BLaER1 (cell line): ENCODE data around the gene MDN1.

ENCODE experiments used
- H3K27ac ChIP-seq: shearing (Covaris generic); formaldehyde crosslinking; 2 replicates; pipeline ENCODE4 v1.8.1; 2022
- H3K27me3 ChIP-seq: shearing (Covaris generic); formaldehyde crosslinking; 2 replicates; pipeline ENCODE4 v1.8.1; 2022
- H3K36me3 ChIP-seq: shearing (Covaris generic); formaldehyde crosslinking; 2 replicates; pipeline ENCODE4 v1.8.1; 2022
- H3K4me1 ChIP-seq: shearing (Covaris generic); formaldehyde crosslinking; 2 replicates; pipeline ENCODE4 v1.8.1; 2022
- H3K4me2 ChIP-seq: shearing (Covaris generic); formaldehyde crosslinking; 2 replicates; pipeline ENCODE4 v1.8.1; 2022
- H3K4me3 ChIP-seq: shearing (Covaris generic); formaldehyde crosslinking; 2 replicates; pipeline ENCODE4 v1.8.1; 2022
- H3K9ac ChIP-seq: shearing (Covaris generic); formaldehyde crosslinking; 2 replicates; pipeline ENCODE4 v1.8.1; 2022
- H3K9me3 ChIP-seq: shearing (Covaris generic); formaldehyde crosslinking; 2 replicates; pipeline ENCODE4 v1.8.1; 2022
- H4K20me1 ChIP-seq: shearing (Covaris generic); formaldehyde crosslinking; 2 replicates; pipeline ENCODE4 v1.8.1; 2022
- Cebpa-rat ChIP-seq: shearing (Covaris generic); IDR thresholded peaks from 2 replicates; pipeline ENCODE4 v1.8.1; 2022

MDN1 gene

GRCh38 chr6:89667872-89668556 lies 151.6 kb downstream of the MDN1 start:
- H3K9me3 ChIP-seq: no peaks in the 10 kb centered on the region
- no peak overlapping the region for H3K9ac ChIP-seq

GRCh38 chr6:89662659-89663223 lies 156.9 kb downstream of the MDN1 start:
- no peak overlapping the region for H3K4me2 ChIP-seq
- H3K4me1 ChIP-seq: no peaks in the 10 kb centered on the region
- H3K27me3 ChIP-seq: no peaks in the 10 kb centered on the region
- H3K27ac ChIP-seq: no peak overlapping the region
- no peak overlapping the region for H3K4me3 ChIP-seq
- no peak for TF ChIP-seq Cebpa-rat
- H3K36me3 ChIP-seq: peaks cover 72% of the 10 kb centered on the region
- H3K9me3 ChIP-seq: no peaks in the 10 kb centered on the region
- no peak overlapping the region for H3K9ac ChIP-seq
- no peaks in the 10 kb centered on the region for H4K20me1 ChIP-seq

More at GRCh38 chr6:89667872-89668556, 151.6 kb downstream of the MDN1 start:
- no peaks in the 10 kb centered on the region for H3K27me3 ChIP-seq
- no peak overlapping the region for H3K4me2 ChIP-seq
- H3K36me3 ChIP-seq: peaks cover 63% of the 10 kb centered on the region
- no peaks in the 10 kb centered on the region for H3K4me1 ChIP-seq
- no peak overlapping the region for H3K4me3 ChIP-seq
- H3K27ac ChIP-seq: no peak overlapping the region
- no peaks in the 10 kb centered on the region for H4K20me1 ChIP-seq
- no peak for TF ChIP-seq Cebpa-rat

- no peaks in the 10 kb centered on the region for H3K4me1 ChIP-seq
- H3K4me3 ChIP-seq: no peak overlapping the region
- no peaks in the 10 kb centered on the region for H3K27me3 ChIP-seq
- H3K27ac ChIP-seq: no peak overlapping the region
- no peak overlapping the region for H3K4me2 ChIP-seq
- no peaks in the 10 kb centered on the region for H4K20me1 ChIP-seq
- no peaks in the 10 kb centered on the region for H3K9me3 ChIP-seq
- H3K36me3 ChIP-seq: peaks cover 81% of the 10 kb centered on the region
- TF ChIP-seq Cebpa-rat: no peak
- H3K9ac ChIP-seq: no peak overlapping the region
These were observed 158.0 kb downstream of the MDN1 start for GRCh38 chr6:89661559-89661958.

GRCh38 chr6:89660981-89661380 lies 158.6 kb downstream of the MDN1 start:
- H3K36me3 ChIP-seq: peaks cover 81% of the 10 kb centered on the region
- no peaks in the 10 kb centered on the region for H4K20me1 ChIP-seq
- no peaks in the 10 kb centered on the region for H3K27me3 ChIP-seq
- no peak for TF ChIP-seq Cebpa-rat
- no peak overlapping the region for H3K4me3 ChIP-seq
- no peak overlapping the region for H3K27ac ChIP-seq
- H3K4me2 ChIP-seq: no peak overlapping the region
- no peaks in the 10 kb centered on the region for H3K9me3 ChIP-seq
- H3K9ac ChIP-seq: no peak overlapping the region
- no peaks in the 10 kb centered on the region for H3K4me1 ChIP-seq

GRCh38 chr6:89657445-89658158 lies 162.0 kb downstream of the MDN1 start:
- Histone ChIP-seq H4K20me1 (no peaks in the 10 kb centered on the region), H3K27ac (no peak overlapping the region), H3K27me3 (no peaks in the 10 kb centered on the region), H3K4me3 (no peak overlapping the region), H3K4me2 (no peak overlapping the region), H3K9me3 (no peaks in the 10 kb centered on the region), H3K4me1 (no peaks in the 10 kb centered on the region), H3K9ac (no peak overlapping the region), H3K36me3 (peaks cover 82% of the 10 kb centered on the region)
- TF ChIP-seq Cebpa-rat: no peak

- Histone ChIP-seq H3K4me1 (no peaks in the 10 kb centered on the region), H3K27me3 (no peaks in the 10 kb centered on the region), H3K9me3 (no peaks in the 10 kb centered on the region), H3K4me2 (no peak overlapping the region), H3K4me3 (no peak overlapping the region), H3K27ac (no peak overlapping the region), H3K36me3 (peaks cover 83% of the 10 kb centered on the region), H3K9ac (no peak overlapping the region), H4K20me1 (no peaks in the 10 kb centered on the region)
- no peak for TF ChIP-seq Cebpa-rat
These were observed 164.5 kb downstream of the MDN1 start for GRCh38 chr6:89655122-89655521.

- H3K4me2 ChIP-seq: no peak overlapping the region
These were observed 169.0 kb downstream of the MDN1 start for GRCh38 chr6:89650579-89650978.

GRCh38 chr6:89649682-89650081 lies 169.9 kb downstream of the MDN1 start:
- TF ChIP-seq Cebpa-rat: no peak
- Histone ChIP-seq H3K4me3 (no peak overlapping the region), H3K27me3 (no peaks in the 10 kb centered on the region), H3K4me2 (no peak overlapping the region), H3K36me3 (peaks cover 76% of the 10 kb centered on the region), H3K4me1 (no peaks in the 10 kb centered on the region), H3K9me3 (no peaks in the 10 kb centered on the region), H4K20me1 (no peaks in the 10 kb centered on the region), H3K9ac (no peak overlapping the region), H3K27ac (no peak overlapping the region)

More at GRCh38 chr6:89650579-89650978, 169.0 kb downstream of the MDN1 start:
- Histone ChIP-seq H3K36me3 (peaks cover 78% of the 10 kb centered on the region), H3K27ac (no peak overlapping the region), H3K4me1 (no peaks in the 10 kb centered on the region), H3K9me3 (no peaks in the 10 kb centered on the region), H3K27me3 (no peaks in the 10 kb centered on the region), H4K20me1 (no peaks in the 10 kb centered on the region), H3K4me3 (no peak overlapping the region), H3K9ac (no peak overlapping the region)
- no peak for TF ChIP-seq Cebpa-rat

- Histone ChIP-seq H3K27me3 (no peaks in the 10 kb centered on the region), H3K4me3 (no peak overlapping the region), H3K4me2 (no peak overlapping the region), H3K36me3 (peaks cover 56% of the 10 kb centered on the region), H3K4me1 (no peaks in the 10 kb centered on the region), H3K9me3 (no peaks in the 10 kb centered on the region), H3K27ac (no peak overlapping the region), H3K9ac (no peak overlapping the region), H4K20me1 (no peaks in the 10 kb centered on the region)
- no peak for TF ChIP-seq Cebpa-rat
These were observed 174.7 kb downstream of the MDN1 start for GRCh38 chr6:89644864-89645263.

GRCh38 chr6:89643406-89643805 lies 176.2 kb downstream of the MDN1 start:
- no peaks in the 10 kb centered on the region for H3K9me3 ChIP-seq
- H3K27me3 ChIP-seq: no peaks in the 10 kb centered on the region
- peaks cover 8% of the 10 kb centered on the region for H3K4me1 ChIP-seq
- no peak overlapping the region for H3K4me2 ChIP-seq
- no peaks in the 10 kb centered on the region for H4K20me1 ChIP-seq
- H3K36me3 ChIP-seq: peaks cover 49% of the 10 kb centered on the region
- no peak overlapping the region for H3K9ac ChIP-seq
- no peak overlapping the region for H3K4me3 ChIP-seq
- H3K27ac ChIP-seq: no peak overlapping the region
- no peak for TF ChIP-seq Cebpa-rat
